SKM-1 (cell line): ENCODE data around the gene FGF14.

Source experiments
- DNase-seq: peaks from one replicate; lab custom pipeline; 2025; ENCODE audit not compliant: unreplicated experiment; lab: John Stamatoyannopoulos, UW

Gene FGF14

GRCh38 chr13:101944521-101944920 is 457.3 kb downstream of the FGF14 start:
- DNase-seq, result no peak

DNA sequence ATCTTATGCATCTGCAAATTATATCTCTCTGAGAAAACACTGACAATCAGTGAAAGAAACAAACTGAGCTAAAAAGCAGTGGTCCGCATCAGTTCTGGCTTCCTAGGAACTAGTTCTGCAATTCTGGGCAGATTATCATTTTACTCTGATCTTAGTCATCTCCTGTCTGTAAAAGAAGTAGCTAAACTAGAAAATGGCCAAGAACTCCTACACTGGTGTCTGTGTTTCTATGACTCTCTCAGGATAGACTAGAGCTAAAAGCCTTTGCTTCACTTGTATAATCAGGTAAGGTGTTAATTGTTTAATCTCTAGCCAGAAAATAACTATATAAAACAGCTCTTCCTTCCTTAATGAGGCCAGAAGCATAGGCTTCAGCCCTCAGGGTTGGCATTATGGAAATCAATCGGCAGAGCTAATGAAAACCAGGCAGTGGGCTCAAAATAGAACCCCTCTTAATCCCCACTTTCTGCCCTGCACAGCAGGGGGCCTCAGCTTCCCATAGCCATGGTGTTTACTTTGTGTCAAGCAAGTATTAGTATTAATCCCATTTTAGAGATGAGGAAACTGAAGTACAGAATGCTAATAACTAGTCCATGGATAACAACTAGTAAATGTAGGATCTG is 459.2 kb downstream of the FGF14 start:
- DNase-seq, result no peak

DNA sequence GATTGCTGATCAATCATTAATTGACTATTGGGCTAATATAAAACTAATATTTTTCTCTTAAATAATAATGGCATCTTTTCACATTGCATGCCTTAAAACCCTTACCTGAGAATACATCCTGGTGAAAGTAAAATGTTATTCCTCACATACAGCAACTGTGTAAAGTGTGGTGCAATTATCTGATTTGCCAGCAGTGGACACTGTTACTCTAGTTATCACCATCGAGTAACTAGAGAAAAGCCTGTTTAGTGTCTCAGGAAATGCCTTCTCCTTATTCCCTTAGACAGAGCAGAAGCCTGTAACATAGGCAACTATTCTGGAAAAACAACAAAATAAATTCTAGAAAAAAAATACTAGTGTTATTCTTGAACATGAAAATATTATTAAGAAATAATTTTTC is 459.8 kb downstream of the FGF14 start:
- no peak for DNase-seq

- DNase-seq, result no peak
These were observed 460.6 kb downstream of the FGF14 start for GRCh38 chr13:101941095-101941783.

DNA sequence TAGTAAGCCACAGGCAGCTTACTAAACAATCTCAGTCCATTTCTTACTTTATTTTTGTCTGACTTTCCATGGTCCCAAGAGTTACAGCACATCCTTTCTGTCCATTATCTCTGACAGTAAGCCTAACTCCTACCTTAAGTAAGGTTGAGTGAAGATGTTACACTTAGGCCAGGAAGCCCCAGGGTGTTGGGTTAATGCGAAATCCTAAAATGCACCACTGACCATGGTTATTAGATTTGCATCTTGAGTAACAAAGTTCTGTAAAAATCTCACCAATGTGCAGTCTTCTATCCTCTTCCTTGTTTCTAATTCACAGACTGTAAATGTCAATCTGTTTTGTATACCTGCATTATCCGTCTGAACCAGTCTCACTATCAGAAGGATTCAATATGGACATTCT is 462.5 kb downstream of the FGF14 start:
- DNase-seq, result no peak

GRCh38 chr13:101935828-101936227 is 466.0 kb downstream of the FGF14 start:
- DNase-seq, result no peak

DNA sequence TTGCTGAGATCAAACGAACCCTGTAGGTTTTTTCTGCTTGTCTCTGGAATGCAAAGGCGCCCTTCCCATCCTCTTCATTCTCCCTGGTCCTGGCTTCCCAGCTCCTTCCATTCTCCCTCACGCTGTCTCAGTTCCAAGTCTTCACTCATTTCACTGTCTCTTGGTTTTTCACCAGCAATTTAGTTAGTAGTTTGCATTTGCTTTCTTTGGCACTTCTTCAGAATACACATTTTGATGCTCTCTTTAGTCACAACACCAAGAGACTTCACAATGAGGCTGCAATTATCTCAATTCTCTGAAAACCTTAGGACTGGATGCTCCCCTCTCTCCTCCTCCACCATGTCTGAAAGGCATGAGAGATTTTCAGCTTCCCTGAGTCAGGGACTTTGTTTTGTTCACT is 470.7 kb downstream of the FGF14 start:
- no peak for DNase-seq

DNA sequence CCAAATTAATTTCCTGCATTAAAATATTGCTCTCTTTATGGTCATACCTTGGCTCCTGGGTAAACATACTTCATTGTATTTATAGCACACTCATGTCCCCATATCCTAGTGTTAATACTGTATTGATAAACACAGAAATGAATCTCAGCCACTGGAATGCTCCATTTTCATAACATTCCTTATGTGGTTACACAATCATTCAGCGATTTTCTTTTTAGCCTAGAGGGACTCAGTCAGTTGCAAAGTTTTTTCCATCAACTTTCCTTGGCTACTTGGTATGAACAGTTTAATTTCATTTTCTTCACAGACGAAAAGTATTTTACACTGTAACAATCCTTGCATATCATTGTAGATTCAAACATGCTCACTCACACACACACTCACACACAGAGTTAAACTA is 471.5 kb downstream of the FGF14 start:
- DNase-seq, result no peak

DNA sequence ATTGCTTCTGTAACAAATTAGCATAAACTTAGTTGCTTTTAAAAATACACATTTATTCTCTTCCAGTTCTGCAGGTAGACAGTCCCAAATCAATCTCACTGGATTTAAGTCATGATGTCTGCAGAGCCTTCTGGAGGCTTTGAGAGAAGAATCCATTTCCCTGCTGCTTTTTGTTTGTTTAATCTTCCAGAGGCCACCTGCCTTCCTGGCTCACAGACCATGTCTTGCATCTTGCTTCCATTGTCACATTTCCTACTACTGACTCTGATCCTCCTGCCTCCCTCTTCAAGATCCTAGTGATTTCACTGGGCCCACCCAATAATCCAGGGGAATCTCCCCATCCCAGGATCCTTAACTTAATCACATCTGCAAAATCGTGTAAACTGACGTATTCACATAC is 476.1 kb downstream of the FGF14 start:
- DNase-seq, result no peak

- no peak for DNase-seq
These were observed 482.2 kb downstream of the FGF14 start for GRCh38 chr13:101919541-101920181.

GRCh38 chr13:101917833-101918661 is 483.8 kb downstream of the FGF14 start:
- no peak for DNase-seq

- DNase-seq, result no peak
These were observed 484.4 kb downstream of the FGF14 start for GRCh38 chr13:101917475-101917810.

DNA sequence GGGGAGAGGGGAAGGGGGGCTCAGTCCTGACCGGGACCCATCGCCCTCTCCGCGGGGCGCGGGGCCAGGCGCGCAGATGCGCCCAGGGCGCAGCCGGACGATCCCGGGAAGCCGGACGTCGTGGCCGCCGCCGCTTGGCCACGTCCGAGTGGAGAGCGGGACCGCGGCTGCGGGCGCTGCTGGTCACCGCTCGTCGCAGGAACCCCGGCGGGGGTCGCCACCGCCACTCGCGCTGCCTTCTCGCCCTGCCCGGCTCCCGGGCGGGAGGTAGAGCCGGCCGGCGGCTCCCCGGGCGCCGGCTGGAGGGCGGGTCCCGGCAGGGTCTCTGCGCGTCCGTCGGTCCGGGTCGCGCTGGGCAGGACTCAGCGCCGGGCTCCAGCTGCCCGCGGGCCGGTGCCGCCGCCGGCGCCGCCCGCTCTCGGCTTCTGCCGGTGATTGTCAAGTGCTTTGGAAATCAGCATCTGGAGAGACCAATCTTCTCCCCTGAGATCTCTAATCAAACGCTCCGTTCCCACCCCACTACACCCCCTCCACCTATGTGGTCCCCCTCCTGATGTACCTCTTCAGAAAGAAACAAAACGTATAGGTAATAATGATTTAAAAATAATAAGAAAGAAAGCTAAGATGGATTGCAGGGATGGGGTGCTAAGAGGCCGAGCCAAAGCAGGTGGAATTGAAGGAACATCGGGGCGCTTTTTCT is 484.9 kb downstream of the FGF14 start:
- DNase-seq, result no peak

- no peak for DNase-seq
These were observed 485.6 kb downstream of the FGF14 start for GRCh38 chr13:101916108-101916774.

- no peak for DNase-seq
These were observed 486.1 kb downstream of the FGF14 start for GRCh38 chr13:101915755-101916107.

GRCh38 chr13:101915331-101915730 is 486.5 kb downstream of the FGF14 start:
- DNase-seq, result no peak

GRCh38 chr13:101911752-101912151 is 490.1 kb downstream of the FGF14 start:
- DNase-seq, result no peak

- DNase-seq, result no peak
These were observed 498.0 kb downstream of the FGF14 start for GRCh38 chr13:101903890-101904289.

GRCh38 chr13:101898676-101899075 is 503.2 kb downstream of the FGF14 start:
- no peak for DNase-seq

GRCh38 chr13:101896541-101896940 is 505.3 kb downstream of the FGF14 start:
- no peak for DNase-seq

DNA sequence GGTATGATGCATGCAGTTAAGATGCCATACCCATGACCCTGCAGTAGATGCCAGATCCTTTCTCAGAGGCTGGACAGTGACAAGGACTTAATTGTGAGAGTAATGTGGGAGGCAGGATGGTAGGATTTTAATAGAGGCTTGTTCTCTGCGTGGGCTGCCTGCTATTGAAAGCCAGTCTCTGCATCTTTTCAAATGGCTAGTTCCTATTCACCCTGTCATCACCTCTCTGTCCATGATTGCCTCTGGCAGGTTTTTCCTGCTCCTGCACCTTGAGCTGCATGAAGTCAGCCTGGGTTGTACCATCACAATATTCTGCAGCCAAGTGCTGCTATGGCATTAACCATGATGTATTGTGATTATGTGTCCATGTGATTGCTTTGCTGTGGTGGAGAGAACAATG is 508.8 kb downstream of the FGF14 start:
- DNase-seq, result no peak
